ENCODE measurements around the gene TBC1D5.

GRCh38 chr3:17292556-17292955 lies 449.9 kb downstream of the TBC1D5 start:
- no peak for TF ChIP-seq POLR2AphosphoS5 (IDR thresholded peaks at IDR 0.05; ENCODE audit: borderline replicate concordance, low read depth, low read length)
- no peak for TF ChIP-seq EZH2 (IDR thresholded peaks at IDR 0.05)
